HPDE6-E6E7 (cell line): Measurements from ENCODE around the gene CORT.

Experiments
- DNase-seq: peaks from one replicate; pipeline ENCODE4 v3.0.0; 2011; ENCODE audit warnings: missing footprints; ENCODE audit errors: extremely low spot score

Gene CORT

DNA sequence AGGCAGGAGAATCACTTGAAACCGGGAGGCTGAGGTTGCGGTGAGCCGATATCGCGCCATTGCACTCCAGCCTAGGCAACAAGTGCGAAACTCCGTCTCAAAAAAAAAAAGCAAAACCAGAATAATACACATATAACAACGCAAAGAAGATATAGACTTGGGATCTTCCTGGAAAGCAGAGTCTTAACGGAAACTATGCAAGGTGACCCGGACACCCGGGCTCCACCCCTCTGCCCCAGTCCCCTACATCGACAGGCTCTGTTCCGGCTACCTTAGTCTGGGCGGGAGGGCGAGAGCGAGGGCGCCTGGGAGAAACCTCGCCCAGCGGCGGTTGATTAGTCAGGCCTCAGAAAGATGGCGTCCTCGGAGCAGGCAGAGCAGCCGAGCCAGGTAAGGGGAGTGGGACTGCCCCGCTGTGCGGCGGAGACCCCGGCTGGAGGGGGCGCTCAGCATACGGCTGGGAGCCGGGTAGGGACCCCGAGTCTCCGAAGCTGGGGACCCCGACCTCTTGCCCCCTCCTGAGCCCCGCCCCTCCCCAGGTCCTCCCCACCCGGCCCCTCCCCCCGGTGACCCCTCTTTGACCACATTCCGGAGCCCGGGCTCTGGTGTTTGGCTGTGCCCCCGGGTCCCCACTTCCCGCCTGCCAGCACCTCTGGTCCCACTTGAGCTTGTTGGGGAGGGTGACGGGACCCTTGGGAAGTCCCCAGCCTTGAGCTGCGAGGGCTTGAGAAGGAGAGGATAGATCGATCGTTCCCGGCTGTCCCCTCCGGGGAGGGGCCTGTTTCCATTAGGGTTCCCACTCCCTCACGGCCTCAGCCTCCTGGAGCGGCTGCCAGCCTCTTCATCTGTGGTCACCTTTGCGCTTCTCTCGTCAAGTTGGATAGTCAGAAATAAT lies 25.0 kb downstream of the CORT start, which contains the start of gene PEX14:
PEX14 (plus strand) TSS at position 338 of the 895 bp plus-strand sequence; CDS start at position 355, 17 bp downstream.
- peak; percentile 93 for DNase-seq

DNA sequence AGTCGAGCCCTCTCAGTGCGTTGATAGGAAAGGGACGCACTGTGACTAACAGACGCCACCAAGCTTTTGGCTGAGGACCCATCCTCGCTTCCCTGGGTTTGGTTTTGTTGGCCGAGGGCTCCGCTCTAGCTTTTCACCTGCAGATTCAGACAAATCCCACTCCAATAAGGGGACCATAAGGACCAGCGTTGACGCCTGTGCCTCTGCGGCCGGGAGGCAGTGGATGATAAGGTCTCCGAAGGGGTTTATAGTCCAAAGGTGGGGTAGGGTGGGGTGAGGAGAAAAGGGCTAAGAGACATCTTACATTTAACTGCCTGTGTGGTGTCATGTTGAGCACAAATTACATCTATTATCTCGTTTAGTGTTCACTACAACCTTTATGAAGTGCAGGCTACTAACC lies 25.7 kb downstream of the CORT start:
- no peak for DNase-seq

DNA sequence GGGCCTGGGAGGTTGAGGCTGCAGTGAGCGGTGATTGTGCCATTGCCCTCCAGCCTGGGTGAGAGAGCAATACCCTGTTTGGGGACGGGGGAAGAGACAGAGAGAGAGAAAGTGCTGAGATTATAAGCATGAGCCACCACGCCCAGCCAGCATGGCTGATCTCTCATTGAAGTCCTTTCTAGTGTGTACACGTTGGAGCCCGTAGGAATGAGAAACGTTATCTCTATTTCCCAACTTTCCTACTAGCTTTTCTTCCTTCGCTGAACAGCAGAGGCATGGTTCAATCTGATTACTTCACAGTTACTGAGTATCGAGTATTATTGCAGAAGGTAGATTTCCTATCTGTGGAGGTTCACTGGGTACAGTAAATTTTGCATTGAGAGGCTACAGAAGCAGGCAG lies 29.5 kb downstream of the CORT start:
- DNase-seq: no peak

DNA sequence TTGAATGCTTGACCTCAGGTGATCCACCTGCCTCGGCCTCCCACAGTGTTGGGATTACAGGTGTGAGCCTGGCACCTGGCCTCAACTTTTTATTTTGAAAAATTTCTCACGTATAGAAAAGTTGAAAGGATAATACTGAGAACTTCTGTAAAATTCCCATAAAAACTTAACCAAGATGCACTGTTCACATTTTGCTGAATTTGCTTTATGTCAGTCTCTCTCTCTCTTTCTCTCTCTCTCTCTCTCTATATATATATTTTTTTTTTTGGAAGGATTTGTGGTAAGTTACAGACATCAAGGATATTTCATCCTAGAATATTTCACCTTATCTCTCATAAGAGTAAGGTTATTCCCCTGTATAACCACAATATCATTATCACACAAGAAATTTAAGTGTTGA lies 30.8 kb downstream of the CORT start:
- no peak for DNase-seq

DNA sequence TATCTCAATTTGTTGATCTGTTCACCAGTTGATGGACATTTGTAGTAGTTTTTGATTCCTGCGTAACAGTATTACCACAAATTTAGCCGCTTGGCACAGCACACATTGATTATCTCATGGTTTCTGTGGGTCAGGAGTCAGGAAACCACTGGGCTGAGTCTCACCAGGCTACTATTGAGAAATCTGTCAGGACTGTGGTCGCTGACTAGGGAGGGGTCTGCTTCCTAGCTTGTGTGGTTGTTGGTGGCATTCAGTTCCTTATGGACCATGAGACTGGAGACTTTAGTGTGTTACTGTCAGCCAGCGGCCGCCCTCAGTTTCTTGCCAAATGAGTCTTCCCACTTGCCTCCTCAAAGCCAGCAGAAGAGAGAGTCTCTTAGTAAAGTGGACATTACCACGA lies 34.7 kb downstream of the CORT start:
- DNase-seq: no peak

DNA sequence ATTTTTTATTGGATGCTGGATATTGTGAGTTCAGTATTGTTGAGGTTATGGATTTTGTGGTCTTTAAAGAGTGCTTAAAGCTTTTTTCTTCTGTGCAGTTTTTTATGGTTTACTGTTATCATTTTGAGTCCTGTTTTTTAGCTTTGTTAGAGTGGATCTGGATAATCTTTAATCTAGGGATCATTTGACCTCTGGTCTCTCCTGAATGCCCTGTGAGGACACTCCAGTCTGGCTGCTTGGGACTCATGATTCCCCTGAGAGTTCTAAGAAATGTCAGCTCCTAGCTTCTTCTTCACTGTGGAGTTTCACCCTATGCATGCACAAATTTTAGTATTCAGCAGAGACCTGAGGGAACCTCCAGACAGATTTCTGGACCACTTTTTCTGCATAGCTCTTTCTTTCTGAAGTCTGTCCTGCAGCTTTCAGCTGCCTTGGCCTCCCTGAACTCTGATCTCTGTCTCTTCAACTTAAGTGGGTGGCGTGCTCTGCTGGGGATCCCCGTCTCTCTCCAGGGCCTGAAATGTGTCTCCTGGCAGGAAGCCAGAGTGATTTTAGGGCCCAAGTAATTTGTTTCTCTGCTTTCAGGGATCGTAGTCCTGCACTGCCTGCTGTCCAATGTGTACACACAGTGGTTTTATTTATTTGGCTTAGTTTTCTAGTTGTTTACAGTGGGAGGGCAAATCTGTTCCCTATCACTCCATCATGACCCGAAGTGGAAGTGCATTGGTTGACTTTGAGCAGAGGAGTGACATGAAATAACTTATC lies 39.6 kb downstream of the CORT start:
- no peak for DNase-seq

DNA sequence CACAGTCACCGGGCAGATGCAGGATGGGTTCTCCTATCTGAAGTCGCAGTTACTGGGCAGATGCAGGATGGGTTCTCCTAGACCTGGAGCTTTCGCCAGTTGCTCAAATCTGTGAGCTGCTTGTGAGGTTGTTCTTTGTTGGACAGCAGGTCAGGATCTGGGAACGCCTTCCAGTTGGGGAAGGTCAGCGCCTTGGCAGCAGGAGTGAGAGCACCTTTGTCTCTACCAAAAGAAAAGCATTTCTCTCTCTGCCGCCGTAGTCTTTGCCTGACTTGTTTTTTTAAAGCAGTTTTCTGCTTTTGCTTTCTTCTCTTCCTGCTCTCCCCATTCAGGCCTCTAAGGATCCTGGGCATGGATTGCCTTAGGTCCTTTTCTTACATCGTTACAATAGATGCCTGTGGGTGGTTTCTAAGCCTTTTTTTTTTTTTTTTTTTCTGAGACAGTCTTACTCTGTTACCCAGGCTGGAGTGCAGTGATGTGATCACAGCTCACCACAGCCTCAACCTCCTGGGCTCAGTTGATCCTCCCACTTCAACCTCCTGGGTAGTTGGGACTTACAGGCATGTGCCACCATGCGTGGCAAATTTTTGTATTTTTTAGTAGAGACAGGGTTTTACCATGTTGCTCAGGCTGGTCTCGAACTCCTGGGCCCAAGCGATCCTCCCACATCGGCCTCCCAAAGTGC lies 40.6 kb downstream of the CORT start:
- no peak for DNase-seq

DNA sequence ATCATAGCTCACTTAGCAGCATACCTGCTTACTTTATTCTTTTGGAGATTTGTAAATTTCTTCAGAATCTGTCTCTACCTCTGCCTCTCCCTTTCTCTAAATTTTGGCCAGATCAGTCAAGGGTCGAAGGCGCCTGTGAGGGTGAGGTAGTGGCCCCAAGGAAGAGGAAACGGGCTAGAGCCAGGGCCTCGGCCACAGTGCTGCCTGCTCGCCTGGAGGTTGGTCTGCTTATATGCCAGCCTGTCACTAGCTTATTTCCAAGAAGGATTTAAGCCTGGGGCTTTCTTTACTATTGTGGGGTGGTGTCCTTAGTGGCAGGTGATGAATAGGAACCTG lies 44.6 kb downstream of the CORT start:
- no peak for DNase-seq

DNA sequence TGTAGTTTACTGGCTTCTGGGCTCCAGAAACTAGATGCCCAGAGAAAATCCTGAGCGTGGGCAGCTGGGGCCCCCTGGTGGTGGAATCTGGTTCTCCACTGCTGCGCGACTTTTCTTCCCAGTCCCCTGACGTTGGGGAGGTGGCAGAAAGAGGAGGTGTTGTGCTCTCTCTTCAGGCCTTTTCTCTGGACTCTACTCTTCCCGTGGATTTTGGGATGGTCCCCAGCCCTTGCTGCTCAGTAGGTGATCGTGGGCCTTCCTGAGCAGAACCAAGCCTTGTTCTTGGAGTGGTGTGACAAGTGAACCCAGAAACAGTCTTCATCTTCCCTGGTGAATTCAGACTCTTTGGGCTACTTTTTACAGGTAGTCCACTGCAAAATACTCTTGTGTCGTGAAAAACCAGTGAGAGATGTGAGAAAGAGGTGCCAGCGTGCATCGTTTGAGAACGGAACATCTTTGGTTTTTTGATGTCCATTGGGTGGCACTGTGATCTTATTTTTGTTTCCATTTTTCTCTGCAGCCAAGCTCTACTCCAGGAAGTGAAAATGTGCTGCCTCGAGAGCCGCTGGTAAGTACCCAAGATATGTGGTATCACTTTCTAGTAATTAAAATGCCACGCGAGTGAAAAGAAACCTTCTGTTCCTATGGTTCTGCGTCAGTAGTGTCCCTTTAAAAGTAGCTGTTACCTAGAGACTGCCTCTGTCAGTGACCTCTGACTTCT lies 45.1 kb downstream of the CORT start:
- peak; percentile 81 for DNase-seq

DNA sequence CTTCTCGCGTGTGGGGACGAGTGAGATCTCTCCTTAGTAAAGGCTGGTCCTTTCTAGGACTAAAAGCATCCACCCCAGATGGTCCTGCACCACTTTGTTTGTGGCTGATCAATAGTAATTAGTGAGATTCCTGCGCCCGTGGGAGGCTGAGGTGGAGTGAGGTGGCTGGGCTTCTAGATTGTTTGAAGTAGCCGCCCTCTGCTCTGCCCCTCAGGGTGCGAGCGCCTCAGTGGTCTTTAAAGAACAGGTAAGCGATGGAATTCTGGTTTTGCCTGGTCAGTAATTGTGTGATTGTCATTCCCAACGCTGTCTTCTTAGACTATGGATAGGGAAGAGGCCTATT lies 45.6 kb downstream of the CORT start:
- no peak for DNase-seq

DNA sequence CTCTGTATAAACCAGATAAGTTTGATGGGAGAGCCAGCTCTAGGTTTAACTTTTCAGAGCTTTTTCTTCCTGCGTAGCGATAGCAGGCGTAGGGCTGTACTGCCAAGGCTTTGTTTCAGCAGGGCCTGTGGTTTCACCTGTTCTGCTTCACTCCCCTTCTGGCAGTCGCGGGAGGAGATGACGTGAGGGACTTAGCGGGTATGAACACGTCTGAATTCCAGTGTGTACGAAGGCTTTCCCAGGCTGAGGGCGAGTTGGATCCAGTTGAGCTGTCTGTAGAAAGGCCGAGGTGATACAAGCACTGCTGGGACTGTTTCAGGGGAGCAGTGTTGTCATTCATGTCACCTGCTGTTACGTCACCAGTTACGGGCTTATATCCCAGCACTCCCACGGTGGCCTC lies 46.1 kb downstream of the CORT start:
- DNase-seq: peak; percentile 98

DNA sequence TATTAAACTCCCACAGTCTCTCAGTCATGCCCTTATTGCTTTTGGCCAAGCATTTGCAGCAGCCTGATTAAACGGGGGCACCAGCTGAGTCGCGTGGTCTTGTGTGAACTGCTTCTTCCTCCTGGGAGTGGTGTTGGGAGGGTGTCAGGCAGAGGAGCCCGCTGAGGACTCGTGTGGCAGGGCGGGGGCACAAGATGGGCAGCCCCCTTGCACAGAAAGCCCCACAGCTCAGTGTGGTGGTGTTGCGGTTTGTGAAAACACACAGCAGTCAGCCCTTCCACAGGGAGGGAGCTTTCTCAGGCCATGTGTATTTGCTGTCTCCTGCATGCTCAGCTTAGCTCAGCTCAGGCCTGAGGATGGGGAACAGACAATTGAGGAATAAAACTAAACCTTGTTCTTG lies 47.3 kb downstream of the CORT start:
- DNase-seq: no peak

DNA sequence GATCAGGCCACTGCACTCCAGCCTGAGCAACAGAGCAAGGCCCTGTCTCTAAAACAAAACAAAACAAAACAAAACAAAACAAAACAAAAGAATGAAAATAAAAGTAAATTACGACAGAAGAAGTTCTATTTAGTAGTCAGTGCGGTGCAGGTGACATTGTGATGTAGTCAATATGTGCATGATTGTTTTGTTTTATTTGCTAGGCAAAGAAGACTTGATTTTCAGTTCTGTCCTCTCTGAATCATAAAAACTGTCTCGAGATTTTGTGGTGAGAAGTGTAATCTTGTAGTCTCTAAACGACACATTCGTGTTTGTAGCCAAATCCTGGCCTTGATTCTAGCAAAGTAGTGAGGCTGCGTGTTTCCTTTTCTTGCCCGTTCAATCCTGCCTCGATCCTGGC lies 48.4 kb downstream of the CORT start:
- DNase-seq: no peak
